ENCODE data around the gene TKT.

- TF ChIP-seq POLR2A (IDR thresholded peaks at IDR 0.05) = peak in 1 of 2 donors; percentile 9
- TF ChIP-seq, protein P1, sequence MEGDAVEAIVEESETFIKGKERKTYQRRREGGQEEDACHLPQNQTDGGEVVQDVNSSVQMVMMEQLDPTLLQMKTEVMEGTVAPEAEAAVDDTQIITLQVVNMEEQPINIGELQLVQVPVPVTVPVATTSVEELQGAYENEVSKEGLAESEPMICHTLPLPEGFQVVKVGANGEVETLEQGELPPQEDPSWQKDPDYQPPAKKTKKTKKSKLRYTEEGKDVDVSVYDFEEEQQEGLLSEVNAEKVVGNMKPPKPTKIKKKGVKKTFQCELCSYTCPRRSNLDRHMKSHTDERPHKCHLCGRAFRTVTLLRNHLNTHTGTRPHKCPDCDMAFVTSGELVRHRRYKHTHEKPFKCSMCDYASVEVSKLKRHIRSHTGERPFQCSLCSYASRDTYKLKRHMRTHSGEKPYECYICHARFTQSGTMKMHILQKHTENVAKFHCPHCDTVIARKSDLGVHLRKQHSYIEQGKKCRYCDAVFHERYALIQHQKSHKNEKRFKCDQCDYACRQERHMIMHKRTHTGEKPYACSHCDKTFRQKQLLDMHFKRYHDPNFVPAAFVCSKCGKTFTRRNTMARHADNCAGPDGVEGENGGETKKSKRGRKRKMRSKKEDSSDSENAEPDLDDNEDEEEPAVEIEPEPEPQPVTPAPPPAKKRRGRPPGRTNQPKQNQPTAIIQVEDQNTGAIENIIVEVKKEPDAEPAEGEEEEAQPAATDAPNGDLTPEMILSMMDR (IDR thresholded peaks at IDR 0.05) = peak; percentile 58 to 91 (median 82)
Observed at GRCh38 chr3:53219895-53220483, 35.8 kb downstream of the TKT start.

Data from Peyer's patch (tissue), 4 donors.